GM15510 (cell line): ENCODE results near the gene COMMD2.

ENCODE experiments used
- POLR2A ChIP-seq: IDR thresholded peaks from 3 replicates; pipeline ENCODE4 v1.6.1; 2011; ENCODE audit warnings: borderline replicate concordance; ENCODE audit not compliant: insufficient read length; ENCODE audit errors: extremely low read depth

Gene COMMD2

DNA sequence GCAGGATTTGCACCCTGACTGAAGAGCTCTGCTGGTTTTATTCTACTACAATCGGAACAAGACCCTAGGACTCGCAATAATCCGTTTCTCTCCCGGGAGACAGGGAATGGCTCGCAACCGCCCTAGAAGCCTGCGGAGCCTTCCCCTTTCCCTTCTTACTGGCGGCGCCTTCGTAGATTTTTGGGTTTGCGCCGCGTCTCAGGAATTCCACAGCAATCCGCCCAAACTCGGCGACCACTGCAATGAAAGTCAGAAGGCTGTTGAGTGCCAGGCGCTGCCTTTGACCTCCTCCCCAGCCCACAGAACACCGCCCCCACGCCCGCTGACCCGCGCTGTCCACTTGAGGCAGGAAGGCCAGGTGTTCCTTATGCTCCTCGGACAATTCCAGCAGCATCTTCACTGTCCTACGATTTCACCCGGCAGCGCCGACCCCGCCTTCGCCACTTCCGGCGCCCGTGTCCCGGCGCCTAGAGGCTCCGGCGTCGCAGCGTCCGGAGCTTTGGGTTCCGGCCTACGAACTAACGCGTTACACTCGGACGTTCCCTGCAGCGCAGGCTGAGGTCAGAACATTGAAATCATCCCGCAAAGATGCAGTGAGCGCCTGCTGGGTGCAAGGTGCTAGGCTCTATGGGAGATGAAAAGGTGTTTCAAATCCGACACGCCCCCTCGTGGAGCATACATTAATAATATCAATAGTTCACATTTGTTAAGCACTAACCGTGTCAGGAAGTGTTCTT is at the start of gene COMMD2:
COMMD2 (minus strand) TSS at position 439 of the 737 bp plus-strand sequence; CDS start at position 394, 45 bp downstream.
- peak; percentile 91 for TF ChIP-seq POLR2A

DNA sequence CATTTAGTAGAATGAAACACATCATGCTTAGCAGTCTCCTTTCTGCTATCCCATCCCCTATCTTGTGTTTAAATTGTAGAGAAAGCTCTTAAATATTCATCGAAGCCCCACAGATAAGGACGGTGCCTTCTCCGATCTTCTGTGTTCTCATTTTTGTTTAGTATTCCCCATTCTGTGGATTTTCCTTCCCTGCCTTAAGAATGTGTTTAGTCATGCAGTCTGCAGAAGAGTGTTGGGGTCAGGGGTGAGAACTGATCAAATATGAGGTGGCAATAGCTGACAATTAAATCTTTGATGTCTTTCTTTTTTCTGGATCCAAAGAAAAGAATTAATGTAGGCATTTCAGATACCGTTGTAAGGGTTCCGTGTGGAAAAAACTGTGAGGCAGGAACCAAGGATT is 49.4 kb upstream of the COMMD2 start:
- TF ChIP-seq POLR2A, result no peak

DNA sequence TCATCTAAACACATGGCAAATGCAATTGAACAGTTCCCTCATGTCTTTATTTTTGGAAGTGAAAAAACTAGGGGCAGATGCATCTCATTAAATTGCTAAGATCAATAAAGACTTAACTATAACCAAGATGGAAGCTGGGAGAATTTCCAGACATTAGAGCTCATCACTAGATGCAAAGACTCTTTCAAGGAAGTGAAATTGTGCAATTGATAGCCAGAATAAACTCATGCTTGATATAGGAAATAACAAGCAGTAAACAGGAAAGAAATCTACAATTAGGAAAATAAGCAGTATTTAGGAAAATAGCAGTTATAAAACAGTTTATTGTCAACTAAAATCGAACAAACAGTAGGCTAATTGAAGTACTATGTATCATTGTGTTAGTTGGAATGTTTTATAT is 48.9 kb upstream of the COMMD2 start:
- TF ChIP-seq POLR2A, result no peak

- TF ChIP-seq POLR2A, result no peak
These were observed 48.4 kb upstream of the COMMD2 start for GRCh38 chr3:149800693-149801092.

DNA sequence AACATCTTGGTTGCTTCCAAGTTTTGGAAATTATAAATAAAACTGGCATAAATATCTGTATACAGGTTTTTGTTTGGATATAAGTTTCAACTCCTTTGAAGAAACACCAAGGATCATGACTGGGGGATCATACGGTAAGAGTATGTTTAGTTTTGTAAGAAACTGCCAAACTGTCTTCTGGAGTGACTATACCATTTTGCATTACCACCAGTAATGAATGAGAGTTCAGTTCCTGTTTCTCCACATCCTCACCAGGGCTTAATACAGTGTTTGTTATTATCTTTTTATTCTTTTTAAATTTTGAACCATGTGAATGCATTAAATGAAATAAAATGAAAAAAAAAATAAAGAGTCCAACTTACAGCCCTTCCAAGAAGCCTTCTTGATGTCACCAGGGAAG is 43.7 kb upstream of the COMMD2 start:
- no peak for TF ChIP-seq POLR2A

GRCh38 chr3:149792452-149793270 is 40.4 kb upstream of the COMMD2 start, which contains the start of gene ANKUB1:
Gene ANKUB1, minus strand, starts transcription at chr3:149792554. Its CDS starts 188 bp downstream, at chr3:149792366.
- no peak for TF ChIP-seq POLR2A

DNA sequence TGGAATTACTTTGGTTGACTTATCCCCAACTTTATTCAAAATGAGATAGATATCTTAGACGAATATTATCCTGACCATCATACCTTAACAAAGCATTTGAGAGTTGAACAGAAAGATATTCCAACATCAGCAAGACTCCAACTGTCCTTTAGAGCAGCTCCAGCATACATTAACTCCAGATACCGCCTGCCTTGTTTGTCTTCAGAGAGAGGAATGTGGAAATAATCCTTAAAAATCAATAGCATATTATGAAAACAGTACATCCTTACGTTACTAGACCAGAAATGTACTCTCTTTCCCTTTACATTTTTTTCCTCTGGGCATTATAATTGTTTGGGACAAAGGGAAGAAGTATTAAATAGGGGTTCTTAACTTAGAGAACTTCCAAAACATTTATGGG is 38.4 kb upstream of the COMMD2 start:
- TF ChIP-seq POLR2A, result no peak

GRCh38 chr3:149790268-149790667 is 38.0 kb upstream of the COMMD2 start:
- TF ChIP-seq POLR2A, result no peak

GRCh38 chr3:149784064-149784704 is 31.9 kb upstream of the COMMD2 start:
- TF ChIP-seq POLR2A, result no peak

DNA sequence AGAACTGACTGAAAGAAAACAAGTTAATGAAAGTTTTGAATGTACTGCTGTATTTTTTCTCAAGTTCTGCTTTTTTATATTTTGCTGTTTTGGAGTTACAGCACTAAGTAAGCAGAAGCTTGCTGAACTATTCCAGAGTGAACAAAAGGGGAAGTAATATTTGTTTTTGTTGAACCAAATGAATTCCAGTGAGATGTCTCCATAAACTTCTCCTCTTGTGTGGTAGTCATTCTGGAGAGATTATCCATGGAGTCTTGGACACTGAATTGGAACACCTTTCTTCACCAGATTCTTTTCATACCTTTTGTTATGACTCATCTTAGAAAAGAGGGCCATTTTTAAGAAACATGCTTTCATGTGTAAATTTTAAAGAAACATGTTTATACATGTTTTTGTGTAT is 31.3 kb upstream of the COMMD2 start:
- TF ChIP-seq POLR2A, result no peak

DNA sequence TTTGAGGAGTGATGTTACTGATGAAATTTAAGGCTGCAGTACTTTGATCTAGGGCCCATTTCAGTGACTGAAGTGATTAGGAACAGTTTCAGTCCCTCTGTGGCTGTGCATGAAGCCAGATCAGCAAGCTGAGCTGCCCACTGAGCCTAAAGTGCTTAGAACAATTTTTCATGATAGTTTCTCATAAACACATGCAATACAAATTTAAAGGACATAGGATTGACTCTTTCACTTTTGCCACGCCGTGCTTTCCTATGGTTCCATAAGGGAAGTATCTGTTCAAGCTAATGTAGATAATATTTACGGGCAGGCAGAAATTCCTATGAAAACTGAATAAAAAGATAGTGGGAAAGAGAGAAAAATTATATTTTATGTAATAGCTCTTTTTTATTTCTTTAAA is 29.5 kb upstream of the COMMD2 start:
- TF ChIP-seq POLR2A, result no peak

DNA sequence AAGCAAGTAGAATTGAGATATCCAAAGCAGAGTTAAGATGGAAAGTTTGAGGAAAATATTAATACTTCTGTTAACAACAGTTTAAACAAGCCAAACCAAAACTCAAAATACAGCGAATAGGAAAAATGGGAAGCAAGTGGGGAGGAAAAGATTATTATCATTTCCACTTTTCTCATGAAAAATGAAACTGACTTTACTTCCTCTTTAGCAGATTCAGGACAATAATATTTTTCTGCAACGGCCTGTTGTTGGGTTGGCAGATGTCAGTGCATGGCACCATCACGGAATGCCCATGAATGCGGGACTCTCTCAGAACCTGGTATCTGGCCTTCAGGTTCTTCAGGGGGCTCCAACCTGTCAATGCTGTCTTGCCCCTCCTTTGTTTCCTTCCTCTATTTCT is 28.9 kb upstream of the COMMD2 start:
- no peak for TF ChIP-seq POLR2A

- no peak for TF ChIP-seq POLR2A
These were observed 25.3 kb upstream of the COMMD2 start for GRCh38 chr3:149777414-149778214.

- no peak for TF ChIP-seq POLR2A
These were observed 23.9 kb upstream of the COMMD2 start for GRCh38 chr3:149776170-149776569.
